Measurements from ENCODE around the gene KRTAP29-1.
"Not testable (repeated sequence)": the region's sequence is repeated elsewhere in the genome, so short reads cannot be mapped to it uniquely, and the experiment has no call there.

KRTAP29-1 gene

GRCh38 chr17:41287050-41287449 is 15.6 kb downstream of the KRTAP29-1 start:
- no peaks in the 10 kb centered on the region for H3K9me3 ChIP-seq (ENCODE audit: control insufficient read depth, low read length)
- H3K27me3 ChIP-seq (replicated peaks; ENCODE audit: control insufficient read depth, insufficient read depth, low read length) = peaks cover 2% of the 10 kb centered on the region
- no peak overlapping the region for H3K9ac ChIP-seq (ENCODE audit: low read length)
- no peaks in the 10 kb centered on the region for H3K36me3 ChIP-seq (ENCODE audit: control insufficient read depth, insufficient read depth, low read length, severe bottlenecking)
- no peak overlapping the region for H3K4me3 ChIP-seq (ENCODE audit: low read length)
- peaks cover 6% of the 10 kb centered on the region for H3K4me1 ChIP-seq (ENCODE audit: control insufficient read depth, insufficient read depth, low read length)
- no peak for DNase-seq (ENCODE audit: low read depth)

DNA sequence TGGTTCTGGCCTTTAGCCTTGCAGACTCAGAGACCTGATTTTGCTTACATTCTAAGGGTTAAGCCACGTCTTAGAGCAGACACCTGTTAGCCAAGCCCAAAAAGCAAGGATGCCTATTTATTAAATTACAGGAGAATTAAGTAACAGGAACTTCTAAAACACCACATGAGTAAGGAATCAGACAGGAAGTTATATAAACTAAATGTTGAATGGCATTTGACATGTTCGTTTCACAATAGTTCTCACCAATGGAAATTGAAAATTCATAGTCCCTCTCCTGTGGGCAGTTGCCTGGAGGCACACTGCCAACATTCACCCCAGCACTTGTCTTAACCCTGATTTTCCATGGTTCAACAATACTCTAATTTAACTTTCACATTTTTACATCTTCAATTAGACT is 18.1 kb downstream of the KRTAP29-1 start:
- H3K4me3 ChIP-seq (ENCODE audit: low read length) = no peak overlapping the region
- H3K27me3 ChIP-seq (replicated peaks; ENCODE audit: control insufficient read depth, insufficient read depth, low read length) = no peaks in the 10 kb centered on the region
- H3K9ac ChIP-seq (ENCODE audit: low read length) = no peak overlapping the region
- peaks cover 6% of the 10 kb centered on the region for H3K4me1 ChIP-seq (ENCODE audit: control insufficient read depth, insufficient read depth, low read length)
- H3K36me3 ChIP-seq (ENCODE audit: control insufficient read depth, insufficient read depth, low read length, severe bottlenecking) = no peaks in the 10 kb centered on the region
- H3K9me3 ChIP-seq (ENCODE audit: control insufficient read depth, low read length) = no peaks in the 10 kb centered on the region
- DNase-seq (ENCODE audit: low read depth) = no peak

DNA sequence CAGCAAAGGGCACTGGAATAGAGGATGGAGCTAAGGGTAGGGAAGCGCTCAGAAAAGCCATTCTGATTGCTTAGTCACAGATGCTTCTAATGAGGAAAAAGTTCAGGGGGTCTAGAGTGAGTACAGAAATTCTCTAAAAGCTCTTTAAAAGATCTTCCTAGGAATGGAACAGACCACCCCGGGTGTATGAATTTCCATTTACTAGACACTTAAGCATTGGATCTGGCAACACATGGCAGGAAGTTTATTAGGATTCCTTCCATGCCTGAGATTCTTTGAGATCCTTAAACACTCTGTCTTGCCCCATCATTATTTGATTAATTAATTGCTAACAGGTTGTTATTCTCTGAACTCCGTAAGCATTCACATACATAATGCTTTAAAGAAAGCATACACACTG is 18.6 kb downstream of the KRTAP29-1 start:
- no peak for DNase-seq (ENCODE audit: low read depth)
- no peaks in the 10 kb centered on the region for H3K27me3 ChIP-seq (replicated peaks; ENCODE audit: control insufficient read depth, insufficient read depth, low read length)
- no peak overlapping the region for H3K4me3 ChIP-seq (ENCODE audit: low read length)
- H3K36me3 ChIP-seq (ENCODE audit: control insufficient read depth, insufficient read depth, low read length, severe bottlenecking) = no peaks in the 10 kb centered on the region
- H3K9ac ChIP-seq (ENCODE audit: low read length) = no peak overlapping the region
- peaks cover 6% of the 10 kb centered on the region for H3K4me1 ChIP-seq (ENCODE audit: control insufficient read depth, insufficient read depth, low read length)
- H3K9me3 ChIP-seq (ENCODE audit: control insufficient read depth, low read length) = no peaks in the 10 kb centered on the region

DNA sequence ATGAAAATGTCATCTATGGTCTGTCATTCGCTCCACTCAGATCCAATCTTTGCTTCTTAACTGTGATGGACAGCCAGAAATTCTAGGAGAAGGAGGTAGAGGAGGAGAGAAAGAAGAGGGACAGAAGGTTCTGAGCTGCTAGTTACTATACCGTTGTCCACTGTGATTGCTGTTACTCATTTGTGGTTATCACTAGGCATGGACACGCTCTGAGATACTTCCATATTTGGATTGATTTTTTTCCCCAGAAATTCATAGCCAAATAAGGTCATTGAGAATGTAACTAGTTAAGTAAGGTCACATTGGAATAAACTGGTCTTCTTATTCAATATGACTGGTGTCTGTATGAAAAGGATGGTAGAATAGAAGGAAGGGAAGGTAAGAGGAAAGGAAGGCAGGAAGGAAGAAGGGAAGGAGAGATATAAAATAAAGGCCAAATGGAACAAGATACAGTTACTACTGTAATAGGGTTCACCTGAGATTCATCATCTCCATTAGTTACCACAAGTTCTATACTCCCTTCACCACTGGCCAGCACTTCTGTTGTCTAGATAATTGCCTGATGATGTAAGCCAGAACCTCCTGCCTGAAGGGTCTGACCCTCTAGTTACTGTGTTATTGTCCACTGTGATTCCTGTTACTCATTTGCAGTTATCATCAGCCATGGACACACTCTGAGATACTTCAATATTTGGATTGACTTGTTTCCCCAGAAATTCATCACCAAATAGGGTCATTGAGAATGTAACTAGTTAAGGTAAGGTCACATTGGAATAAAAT is 24.3 kb downstream of the KRTAP29-1 start:
- Histone ChIP-seq H3K4me1 (ENCODE audit: control insufficient read depth, insufficient read depth, low read length) (no peaks in the 10 kb centered on the region), H3K27me3 (replicated peaks; ENCODE audit: control insufficient read depth, insufficient read depth, low read length) (peaks cover 6% of the 10 kb centered on the region), H3K36me3 (ENCODE audit: control insufficient read depth, insufficient read depth, low read length, severe bottlenecking) (no peaks in the 10 kb centered on the region), H3K9ac (ENCODE audit: low read length) (no peak overlapping the region), H3K4me3 (ENCODE audit: low read length) (no peak overlapping the region), H3K9me3 (ENCODE audit: control insufficient read depth, low read length) (no peaks in the 10 kb centered on the region)
- no peak for DNase-seq (ENCODE audit: low read depth)

DNA sequence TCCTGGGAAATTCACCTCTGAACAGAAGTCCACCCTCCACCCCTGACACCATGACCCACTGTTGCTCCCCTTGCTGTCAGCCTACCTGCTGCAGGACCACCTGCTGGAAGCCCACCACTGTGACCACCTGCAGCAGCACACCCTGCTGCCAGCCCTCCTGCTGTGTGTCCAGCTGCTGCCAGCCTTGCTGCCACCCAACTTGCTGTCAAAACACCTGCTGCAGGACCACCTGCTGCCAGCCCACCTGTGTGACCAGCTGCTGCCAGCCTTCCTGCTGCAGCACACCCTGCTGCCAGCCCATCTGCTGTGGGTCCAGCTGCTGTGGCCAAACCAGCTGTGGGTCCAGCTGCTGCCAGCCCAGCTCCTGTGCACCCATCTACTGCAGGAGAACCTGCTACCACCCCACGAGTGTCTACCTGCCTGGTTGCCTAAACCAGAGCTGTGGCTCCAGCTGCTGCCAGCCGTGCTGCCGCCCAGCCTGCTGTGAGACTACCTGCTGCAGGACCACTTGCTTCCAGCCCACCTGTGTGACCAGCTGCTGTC is 26.9 kb downstream of the KRTAP29-1 start, which contains the start of gene KRTAP9-7:
Gene KRTAP9-7, plus strand, starts transcription at position 51 of the 543 bp plus-strand sequence. Its CDS starts 0 bp downstream, at position 51.
- DNase-seq (ENCODE audit: low read depth); H3K27me3 ChIP-seq (replicated peaks; ENCODE audit: control insufficient read depth, insufficient read depth, low read length); H3K36me3 ChIP-seq (ENCODE audit: control insufficient read depth, insufficient read depth, low read length, severe bottlenecking); H3K4me3 ChIP-seq (ENCODE audit: low read length); H3K4me1 ChIP-seq (ENCODE audit: control insufficient read depth, insufficient read depth, low read length); H3K9me3 ChIP-seq (ENCODE audit: control insufficient read depth, low read length); H3K9ac ChIP-seq (ENCODE audit: low read length): not testable (repeated sequence)

GRCh38 chr17:41271858-41272257 is 30.8 kb downstream of the KRTAP29-1 start:
- Histone ChIP-seq H3K36me3 (ENCODE audit: control insufficient read depth, insufficient read depth, low read length, severe bottlenecking) (no peaks in the 10 kb centered on the region), H3K9me3 (ENCODE audit: control insufficient read depth, low read length) (no peaks in the 10 kb centered on the region), H3K4me1 (ENCODE audit: control insufficient read depth, insufficient read depth, low read length) (no peaks in the 10 kb centered on the region), H3K9ac (ENCODE audit: low read length) (no peak overlapping the region), H3K4me3 (ENCODE audit: low read length) (no peak overlapping the region), H3K27me3 (replicated peaks; ENCODE audit: control insufficient read depth, insufficient read depth, low read length) (peaks cover 6% of the 10 kb centered on the region)
- no peak for DNase-seq (ENCODE audit: low read depth)

DNA sequence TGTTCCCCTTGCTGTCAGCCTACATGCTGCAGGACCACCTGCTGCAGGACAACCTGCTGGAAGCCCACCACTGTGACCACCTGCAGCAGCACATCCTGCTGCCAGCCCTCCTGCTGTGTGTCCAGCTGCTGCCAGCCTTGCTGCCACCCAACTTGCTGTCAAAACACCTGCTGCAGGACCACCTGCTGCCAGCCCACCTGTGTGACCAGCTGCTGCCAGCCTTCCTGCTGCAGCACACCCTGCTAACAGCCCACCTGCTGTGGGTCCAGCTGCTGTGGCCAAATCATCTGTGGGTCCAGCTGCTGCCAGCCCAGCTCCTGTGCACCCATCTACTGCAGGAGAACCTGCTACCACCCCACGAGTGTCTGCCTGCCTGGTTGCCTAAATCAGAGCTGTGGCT is 31.3 kb downstream of the KRTAP29-1 start:
- H3K4me3 ChIP-seq (ENCODE audit: low read length); DNase-seq (ENCODE audit: low read depth); H3K36me3 ChIP-seq (ENCODE audit: control insufficient read depth, insufficient read depth, low read length, severe bottlenecking); H3K9me3 ChIP-seq (ENCODE audit: control insufficient read depth, low read length); H3K4me1 ChIP-seq (ENCODE audit: control insufficient read depth, insufficient read depth, low read length); H3K27me3 ChIP-seq (replicated peaks; ENCODE audit: control insufficient read depth, insufficient read depth, low read length); H3K9ac ChIP-seq (ENCODE audit: low read length): not testable (repeated sequence)

- Histone ChIP-seq H3K36me3 (ENCODE audit: control insufficient read depth, insufficient read depth, low read length, severe bottlenecking) (no peaks in the 10 kb centered on the region), H3K27me3 (replicated peaks; ENCODE audit: control insufficient read depth, insufficient read depth, low read length) (peaks cover 7% of the 10 kb centered on the region)
Measured at GRCh38 chr17:41267711-41268110, 34.9 kb downstream of the KRTAP29-1 start.

DNA sequence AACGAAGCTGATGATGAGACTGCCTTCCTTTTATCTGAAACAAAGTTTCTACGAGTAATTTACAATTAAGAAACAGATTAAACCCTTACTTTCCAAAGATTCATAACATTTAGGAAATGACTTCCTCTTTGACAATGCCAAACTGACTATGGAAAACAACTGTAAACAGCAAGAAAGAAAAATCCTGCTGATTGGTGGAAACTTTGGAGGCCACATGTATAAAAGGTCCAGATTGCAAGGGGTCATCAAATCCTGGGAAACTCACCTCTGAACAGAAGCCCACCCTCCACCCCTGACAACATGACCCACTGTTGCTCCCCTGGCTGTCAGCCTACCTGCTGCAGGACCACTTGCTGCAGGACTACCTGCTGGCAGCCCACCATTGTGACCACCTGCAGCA is 37.6 kb downstream of the KRTAP29-1 start, which contains the start of gene KRTAP9-6:
Gene KRTAP9-6, plus strand, starts transcription at position 301 of the 400 bp plus-strand sequence. Its CDS starts 0 bp downstream, at position 301.
- H3K4me3 ChIP-seq (ENCODE audit: low read length) = no peak within 1 kb of the TSS
- H3K9ac ChIP-seq (ENCODE audit: low read length) = no peak within 1 kb of the TSS
- H3K36me3 ChIP-seq (ENCODE audit: control insufficient read depth, insufficient read depth, low read length, severe bottlenecking) = no peaks in the 10 kb centered on the region
- H3K4me1 ChIP-seq (ENCODE audit: control insufficient read depth, insufficient read depth, low read length) = no peaks in the 10 kb centered on the region
- H3K27me3 ChIP-seq (replicated peaks; ENCODE audit: control insufficient read depth, insufficient read depth, low read length) = peaks cover 10% of the 10 kb centered on the region
- no peaks in the 10 kb centered on the region for H3K9me3 ChIP-seq (ENCODE audit: control insufficient read depth, low read length)
- no peak for DNase-seq (ENCODE audit: low read depth)

More at GRCh38 chr17:41267711-41268110, 34.9 kb downstream of the KRTAP29-1 start:
- Histone ChIP-seq H3K4me3 (ENCODE audit: low read length) (no peak overlapping the region), H3K9me3 (ENCODE audit: control insufficient read depth, low read length) (no peaks in the 10 kb centered on the region), H3K4me1 (ENCODE audit: control insufficient read depth, insufficient read depth, low read length) (no peaks in the 10 kb centered on the region), H3K9ac (ENCODE audit: low read length) (no peak overlapping the region)
- DNase-seq (ENCODE audit: low read depth) = no peak

DNA sequence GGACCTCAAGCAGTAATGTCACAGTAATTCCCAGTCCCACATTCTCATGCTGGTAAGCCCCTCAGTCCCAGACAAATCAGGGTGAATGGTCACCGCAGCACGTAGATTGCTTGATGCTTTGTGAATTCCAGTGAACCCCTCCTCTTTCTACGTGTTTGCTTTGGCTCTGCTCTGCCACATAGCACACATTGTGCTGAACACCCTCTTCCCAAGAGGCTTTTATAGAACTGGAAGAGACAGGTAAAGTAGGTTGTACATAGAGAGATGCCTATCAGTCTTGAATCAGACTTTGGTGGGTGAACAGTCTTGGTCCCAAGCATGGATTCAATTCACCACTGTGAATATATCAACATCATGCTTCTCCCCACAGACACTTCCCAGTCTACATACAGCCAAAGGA is 38.1 kb downstream of the KRTAP29-1 start:
- no peak overlapping the region for H3K9ac ChIP-seq (ENCODE audit: low read length)
- H3K4me3 ChIP-seq (ENCODE audit: low read length) = no peak overlapping the region
- no peaks in the 10 kb centered on the region for H3K36me3 ChIP-seq (ENCODE audit: control insufficient read depth, insufficient read depth, low read length, severe bottlenecking)
- H3K27me3 ChIP-seq (replicated peaks; ENCODE audit: control insufficient read depth, insufficient read depth, low read length) = peaks cover 10% of the 10 kb centered on the region
- DNase-seq (ENCODE audit: low read depth) = no peak
- H3K4me1 ChIP-seq (ENCODE audit: control insufficient read depth, insufficient read depth, low read length) = no peaks in the 10 kb centered on the region
- no peaks in the 10 kb centered on the region for H3K9me3 ChIP-seq (ENCODE audit: control insufficient read depth, low read length)

DNA sequence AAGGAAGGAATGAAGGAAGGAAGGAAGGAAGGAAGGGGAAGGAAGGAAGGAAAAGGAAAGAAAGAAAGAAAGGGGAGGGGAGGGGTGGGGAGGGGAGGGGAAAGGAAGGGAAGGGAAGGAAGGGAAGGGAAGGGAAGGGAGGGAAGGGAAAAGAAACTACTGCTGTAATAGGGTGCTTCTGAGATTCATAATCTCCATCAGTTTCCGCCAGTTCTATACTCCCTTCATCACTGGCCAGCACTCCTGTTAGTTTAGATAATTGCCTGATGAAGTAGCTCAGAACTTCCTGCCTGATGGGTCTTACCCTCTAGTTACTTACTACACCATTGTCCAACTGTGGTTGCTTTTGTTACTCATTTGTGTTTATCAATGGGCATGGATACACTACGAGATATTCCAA is 39.4 kb downstream of the KRTAP29-1 start:
- no peaks in the 10 kb centered on the region for H3K36me3 ChIP-seq (ENCODE audit: control insufficient read depth, insufficient read depth, low read length, severe bottlenecking)

More for the DNA sequence above, 39.4 kb downstream of the KRTAP29-1 start:
- H3K9ac ChIP-seq (ENCODE audit: low read length) = no peak overlapping the region
- no peak for DNase-seq (ENCODE audit: low read depth)
- peaks cover 13% of the 10 kb centered on the region for H3K4me1 ChIP-seq (ENCODE audit: control insufficient read depth, insufficient read depth, low read length)
- no peak overlapping the region for H3K4me3 ChIP-seq (ENCODE audit: low read length)
- peaks cover 10% of the 10 kb centered on the region for H3K27me3 ChIP-seq (replicated peaks; ENCODE audit: control insufficient read depth, insufficient read depth, low read length)
- H3K9me3 ChIP-seq (ENCODE audit: control insufficient read depth, low read length) = no peaks in the 10 kb centered on the region

All from adipocyte (in vitro differentiated cells).